GM18505 (cell line): ENCODE data around the gene RMND5B.
"Not testable (repeated sequence)": the region's sequence is repeated elsewhere in the genome, so short reads cannot be mapped to it uniquely, and the experiment has no call there.

ENCODE experiments used
- ATAC-seq: cut with Tn5 transposase; IDR thresholded peaks from one replicate; pipeline ENCODE4 v1.9.1; 2021; ENCODE audit not compliant: unreplicated experiment
- POLR2A ChIP-seq: IDR thresholded peaks from 4 replicates; pipeline ENCODE4 v1.6.1; 2011; ENCODE audit warnings: borderline replicate concordance; ENCODE audit not compliant: insufficient read depth, insufficient read length; ENCODE audit errors: extremely low read depth

RMND5B gene

DNA sequence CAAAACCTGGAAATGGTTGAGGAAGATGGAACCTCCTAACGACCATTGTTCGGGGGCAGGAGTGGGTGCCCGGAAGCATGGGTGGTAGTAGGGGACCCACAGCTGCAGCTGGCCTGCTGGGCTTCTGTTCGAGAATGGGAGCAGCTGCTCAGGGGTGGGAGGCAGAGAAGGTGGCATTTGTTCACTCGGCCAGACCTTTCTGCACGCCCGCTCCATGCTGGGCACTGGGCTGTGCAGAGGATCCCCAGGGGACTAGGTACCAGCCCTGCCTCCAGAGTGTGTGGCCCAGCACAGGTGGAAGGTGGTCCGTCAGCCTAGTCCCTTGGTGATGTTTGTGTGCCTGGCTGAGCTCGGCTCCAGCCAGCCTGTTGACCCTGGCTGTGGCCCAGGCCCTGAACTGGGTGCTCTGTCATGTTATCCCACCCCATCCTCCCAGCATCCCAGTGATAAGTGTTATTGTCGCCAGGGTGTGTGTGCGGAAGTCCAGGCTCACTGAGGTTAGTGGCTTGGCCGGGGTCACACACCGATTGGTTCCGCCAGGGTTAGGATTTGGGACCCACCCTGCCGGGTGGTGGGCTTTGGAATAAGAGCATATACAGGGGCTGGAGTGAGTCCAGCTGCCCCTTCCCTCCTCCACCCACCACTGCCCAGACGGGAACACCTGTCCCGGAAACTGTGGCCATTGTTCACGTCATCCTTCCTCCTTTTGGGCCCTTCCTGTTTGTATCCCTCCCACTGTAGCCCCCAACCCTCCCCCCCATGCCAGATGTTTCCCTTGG lies 12.7 kb upstream of the RMND5B start:
- ATAC-seq = no peak

DNA sequence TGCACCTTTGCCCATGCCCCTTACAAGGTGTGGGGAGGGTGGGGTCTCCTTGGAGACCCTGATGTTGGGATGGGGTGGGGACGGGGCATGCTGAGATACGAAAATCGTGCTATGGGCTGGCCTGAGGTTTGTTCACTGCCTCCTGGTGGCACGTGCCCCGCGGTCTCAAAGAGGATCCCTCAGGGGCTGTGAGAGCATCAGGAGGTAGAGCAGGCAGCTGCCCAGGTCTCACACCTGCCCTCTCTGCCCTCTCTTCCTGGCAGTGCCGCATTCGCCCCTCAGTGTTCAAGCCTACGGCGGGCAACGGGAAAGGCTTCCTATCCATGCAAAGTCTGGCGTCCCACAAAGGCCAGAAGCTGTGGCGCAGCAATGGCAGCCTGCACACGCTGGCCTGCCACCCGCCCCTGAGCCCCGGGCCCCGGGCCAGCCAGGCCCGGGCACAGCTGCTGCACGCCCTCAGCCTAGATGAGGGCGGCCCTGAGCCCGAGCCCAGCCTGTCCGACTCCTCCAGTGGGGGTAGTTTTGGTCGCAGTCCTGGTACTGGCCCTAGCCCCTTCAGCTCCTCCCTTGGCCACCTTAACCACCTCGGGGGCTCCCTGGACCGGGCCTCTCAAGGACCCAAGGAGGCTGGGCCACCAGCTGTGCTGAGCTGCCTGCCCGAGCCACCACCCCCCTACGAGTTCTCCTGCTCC lies 10.8 kb upstream of the RMND5B start:
- no peak for ATAC-seq
- TF ChIP-seq POLR2A = no peak

More for the DNA sequence above, 12.7 kb upstream of the RMND5B start:
- TF ChIP-seq POLR2A = peak; percentile 26

GRCh38 chr5:178120607-178121357 lies 10.0 kb upstream of the RMND5B start:
- no peak for TF ChIP-seq POLR2A
- ATAC-seq = peak; percentile 69

DNA sequence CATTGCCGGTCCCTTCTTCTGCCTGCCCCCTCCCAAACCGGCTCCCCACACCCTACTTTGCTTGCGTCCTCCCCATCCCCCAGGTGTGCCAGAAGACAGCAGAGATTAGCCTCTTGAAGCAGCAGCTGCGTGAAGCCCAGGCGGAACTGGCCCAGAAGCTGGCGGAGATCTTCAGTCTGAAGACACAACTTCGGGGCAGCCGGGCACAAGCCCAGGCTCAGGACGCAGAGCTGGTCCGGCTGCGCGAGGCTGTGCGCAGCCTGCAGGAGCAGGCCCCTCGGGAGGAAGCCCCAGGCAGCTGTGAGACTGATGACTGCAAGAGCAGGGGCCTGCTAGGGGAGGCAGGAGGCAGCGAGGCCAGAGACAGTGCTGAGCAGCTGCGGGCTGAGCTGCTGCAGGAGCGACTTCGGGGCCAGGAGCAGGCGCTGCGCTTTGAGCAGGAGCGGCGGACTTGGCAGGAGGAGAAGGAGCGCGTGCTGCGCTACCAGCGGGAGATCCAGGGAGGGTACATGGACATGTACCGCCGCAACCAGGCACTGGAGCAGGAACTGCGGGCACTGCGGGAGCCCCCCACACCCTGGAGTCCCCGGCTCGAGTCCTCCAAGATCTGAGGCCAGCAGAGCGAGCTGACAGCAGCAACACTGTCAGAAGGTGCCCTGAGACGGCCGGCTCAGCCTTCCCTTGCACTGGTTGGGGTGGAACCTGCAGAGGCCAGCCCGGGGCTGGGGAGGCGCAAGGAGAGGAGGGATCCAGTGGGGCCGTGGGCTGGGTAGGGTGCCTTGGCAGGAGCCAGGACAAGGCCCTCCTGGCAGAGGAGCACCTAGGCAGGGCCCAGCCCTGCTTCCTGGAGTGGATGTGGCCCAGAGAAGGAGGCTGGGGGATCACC lies 9.2 kb upstream of the RMND5B start:
- TF ChIP-seq POLR2A = no peak
- peak; percentile 1 for ATAC-seq

DNA sequence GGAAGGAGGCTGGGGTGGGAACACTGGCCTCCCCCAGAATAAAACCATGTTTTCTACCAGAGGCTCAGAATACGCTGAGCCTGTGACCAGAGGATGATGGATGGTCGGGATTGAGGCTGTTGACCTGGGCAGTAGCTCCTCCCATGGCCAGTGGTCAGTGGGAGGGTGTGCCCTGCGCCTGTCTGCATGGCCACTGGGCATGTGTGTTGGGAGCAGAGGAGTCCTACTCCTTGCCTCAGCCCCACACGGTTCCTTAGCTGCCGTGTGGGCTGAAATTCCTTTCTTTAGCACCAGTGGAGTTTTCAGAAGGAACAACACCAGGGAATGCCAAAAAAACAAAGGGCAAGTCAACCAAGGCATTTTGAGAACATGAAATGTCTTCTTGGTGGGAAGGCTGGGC lies 8.5 kb upstream of the RMND5B start:
- no peak for ATAC-seq
- TF ChIP-seq POLR2A = no peak

DNA sequence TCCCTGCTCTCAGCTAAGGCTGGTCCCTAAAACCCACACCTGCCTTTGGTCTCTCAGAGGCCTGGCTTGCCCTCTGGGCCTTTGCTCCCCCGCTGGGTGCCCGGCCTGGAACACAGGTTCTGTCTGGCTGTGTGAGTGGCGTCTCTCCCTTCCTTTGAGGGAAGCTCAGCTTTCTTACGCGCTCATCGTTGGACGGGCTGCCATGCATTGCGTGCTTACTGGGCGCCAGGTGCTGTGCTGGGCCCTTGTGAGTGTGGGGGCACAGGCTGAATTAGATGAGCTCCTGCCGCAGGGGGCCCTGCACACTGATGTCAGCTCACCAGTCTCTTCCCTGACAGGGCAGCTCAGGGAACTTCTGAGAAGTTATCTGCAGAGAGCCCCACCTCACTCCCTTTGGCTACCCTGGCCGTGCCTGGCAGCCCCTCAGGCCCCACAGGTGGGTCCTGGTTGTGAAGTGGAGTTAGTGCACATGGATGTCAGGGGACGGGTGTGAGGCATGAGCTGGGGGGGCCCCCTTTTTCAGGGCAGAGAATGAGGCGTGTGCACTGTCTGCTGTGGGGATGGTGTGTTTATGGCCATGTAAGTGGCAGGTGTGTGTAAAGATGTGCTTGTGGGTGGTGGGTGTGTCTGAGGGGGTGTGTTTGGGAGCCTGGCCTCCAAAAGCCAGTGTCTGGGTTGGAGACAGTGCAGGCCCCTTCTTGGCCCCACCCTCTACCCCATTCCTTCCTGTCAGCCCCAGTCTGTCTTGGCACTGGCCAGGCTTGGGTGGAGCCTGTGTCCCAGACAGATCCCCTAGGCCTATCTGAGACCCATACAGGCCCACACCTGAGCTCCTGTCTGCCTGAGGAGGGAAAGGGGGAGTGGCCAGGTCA lies 7.5 kb upstream of the RMND5B start:
- no peak for TF ChIP-seq POLR2A
- ATAC-seq = no peak

DNA sequence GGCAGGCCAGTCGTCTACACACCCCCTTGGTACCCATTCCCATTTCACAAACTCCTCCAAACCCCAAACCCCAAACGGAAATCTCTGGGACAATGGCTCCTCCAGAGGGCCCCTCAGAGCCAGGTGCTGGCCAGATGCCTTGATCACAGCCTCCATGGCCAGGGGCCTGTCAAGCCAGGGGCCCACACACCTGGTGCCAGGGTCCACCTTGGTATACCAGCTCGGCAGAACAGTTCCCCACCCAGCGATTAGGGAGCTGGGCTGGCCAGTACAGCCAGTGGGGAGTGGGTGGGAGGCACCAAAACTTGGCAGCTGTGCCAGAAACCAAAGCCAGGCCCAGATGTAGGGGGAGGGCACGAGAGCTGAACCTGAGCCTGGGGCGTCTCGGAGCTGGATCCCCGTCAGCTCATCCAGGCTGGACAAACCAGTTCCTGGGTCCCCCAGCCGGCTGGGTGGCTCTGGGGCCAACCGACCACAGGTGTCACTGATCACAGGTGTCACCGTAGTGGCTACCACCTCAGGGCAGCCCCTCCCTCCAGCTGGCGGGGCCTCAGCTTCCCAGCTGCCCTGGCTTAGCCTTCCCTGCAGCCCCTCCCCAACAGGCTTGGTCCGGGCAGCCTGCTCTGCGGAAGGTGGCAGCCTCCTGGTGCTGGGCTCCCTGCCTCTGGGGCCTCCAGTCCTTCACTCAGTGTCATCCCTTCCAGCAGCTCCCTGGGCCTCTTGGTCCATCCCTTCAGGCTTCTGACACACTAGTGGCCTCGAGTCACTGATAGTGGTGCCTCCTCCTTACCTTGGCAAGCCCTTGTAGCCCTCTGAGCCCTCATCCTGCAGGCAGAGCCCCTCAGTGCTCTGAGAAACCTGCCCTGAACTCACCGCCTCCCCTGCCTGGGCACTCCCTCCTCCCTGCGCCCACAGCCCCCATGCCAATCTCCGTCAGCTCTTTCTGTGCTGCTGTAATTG lies 6.6 kb upstream of the RMND5B start:
- TF ChIP-seq POLR2A = no peak
- no peak for ATAC-seq

GRCh38 chr5:178125253-178125906 lies 5.4 kb upstream of the RMND5B start:
- TF ChIP-seq POLR2A = no peak
- no peak for ATAC-seq

DNA sequence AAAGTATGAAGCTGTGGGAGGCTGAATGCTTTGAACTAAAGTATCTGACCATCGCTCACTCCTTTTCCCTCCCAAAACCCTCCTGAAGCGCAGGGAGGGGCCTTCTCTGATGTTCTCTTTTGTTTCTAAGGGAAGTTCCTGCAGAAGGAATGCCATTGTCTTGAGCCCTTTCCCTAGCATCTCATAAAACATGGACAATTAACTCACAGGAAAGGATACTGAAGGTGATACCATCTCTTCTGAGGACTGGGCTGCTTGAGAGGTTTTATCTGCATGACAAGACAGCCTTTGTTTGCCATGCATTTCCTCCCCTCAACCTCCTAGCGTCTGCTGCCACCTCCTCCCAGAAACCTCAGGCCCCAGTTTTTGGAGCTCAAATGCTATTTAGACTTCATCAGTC lies 4.3 kb upstream of the RMND5B start:
- ATAC-seq = no peak
- no peak for TF ChIP-seq POLR2A

- ATAC-seq = not testable (repeated sequence)
Observed at GRCh38 chr5:178127300-178128009, 3.4 kb upstream of the RMND5B start.
